Measurements from ENCODE around the gene KLHL7.

Gene KLHL7, protein sequence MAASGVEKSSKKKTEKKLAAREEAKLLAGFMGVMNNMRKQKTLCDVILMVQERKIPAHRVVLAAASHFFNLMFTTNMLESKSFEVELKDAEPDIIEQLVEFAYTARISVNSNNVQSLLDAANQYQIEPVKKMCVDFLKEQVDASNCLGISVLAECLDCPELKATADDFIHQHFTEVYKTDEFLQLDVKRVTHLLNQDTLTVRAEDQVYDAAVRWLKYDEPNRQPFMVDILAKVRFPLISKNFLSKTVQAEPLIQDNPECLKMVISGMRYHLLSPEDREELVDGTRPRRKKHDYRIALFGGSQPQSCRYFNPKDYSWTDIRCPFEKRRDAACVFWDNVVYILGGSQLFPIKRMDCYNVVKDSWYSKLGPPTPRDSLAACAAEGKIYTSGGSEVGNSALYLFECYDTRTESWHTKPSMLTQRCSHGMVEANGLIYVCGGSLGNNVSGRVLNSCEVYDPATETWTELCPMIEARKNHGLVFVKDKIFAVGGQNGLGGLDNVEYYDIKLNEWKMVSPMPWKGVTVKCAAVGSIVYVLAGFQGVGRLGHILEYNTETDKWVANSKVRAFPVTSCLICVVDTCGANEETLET

DNA sequence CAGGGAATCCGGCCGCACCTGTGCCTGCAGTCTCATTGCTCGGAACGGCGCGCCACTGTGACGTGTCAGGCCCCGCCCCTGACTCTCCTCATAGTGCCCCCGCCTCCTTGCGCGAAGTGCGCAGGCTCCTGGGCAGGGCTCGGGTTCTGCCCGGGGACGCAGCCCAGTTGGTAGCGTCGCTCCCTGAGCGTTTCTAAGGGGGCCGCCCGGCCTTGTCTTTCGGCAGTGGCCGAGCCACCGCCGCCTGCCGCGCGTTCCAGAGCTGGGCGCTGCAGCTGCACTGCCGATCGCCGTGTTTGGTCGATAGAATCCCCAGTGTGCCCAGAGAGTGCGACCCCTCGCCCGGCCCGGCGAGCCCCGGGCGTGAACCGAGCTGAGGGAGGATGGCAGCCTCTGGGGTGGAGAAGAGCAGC is at the start of gene KLHL7:
TSS of gene KLHL7 (plus strand) at position 142 of the 413 bp plus-strand sequence. CDS start at position 384, 242 bp downstream.
- DNase-seq, result peak; percentile 82 to 93

DNA sequence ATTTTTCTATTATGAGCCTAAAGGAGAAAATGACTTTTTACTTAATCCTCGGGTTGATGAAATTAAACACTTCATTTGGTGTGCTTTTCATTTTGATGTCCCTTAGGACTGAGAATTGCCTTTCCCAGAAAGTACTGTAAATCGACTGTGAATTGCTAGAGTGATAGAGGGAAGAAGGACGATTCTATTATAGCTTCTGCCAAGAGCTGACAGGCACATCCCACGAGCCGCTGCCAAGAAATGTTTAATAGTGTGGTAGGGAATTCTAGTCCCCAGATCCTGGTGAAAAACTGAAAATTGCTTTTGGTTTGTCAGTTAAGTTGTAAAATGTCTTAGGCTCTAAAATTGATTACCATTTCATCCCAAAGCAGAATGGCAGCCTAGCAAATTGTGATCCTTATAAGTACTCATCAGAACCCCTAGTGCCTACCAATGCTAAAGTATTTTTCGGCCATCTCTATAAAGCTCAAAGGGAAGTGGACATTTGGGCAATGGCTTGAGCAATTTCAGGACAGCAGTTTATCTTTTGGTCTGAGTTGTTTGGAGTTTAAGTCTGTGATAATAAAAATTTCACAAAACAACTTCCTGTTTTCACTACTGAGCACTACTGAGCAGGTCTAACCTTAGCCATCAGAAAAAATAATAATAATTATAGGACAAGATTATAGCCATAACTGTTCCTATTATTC is 47.0 kb upstream of the KLHL7 start:
- DNase-seq, result peak in 1 of 2 experiments; percentile 51

DNA sequence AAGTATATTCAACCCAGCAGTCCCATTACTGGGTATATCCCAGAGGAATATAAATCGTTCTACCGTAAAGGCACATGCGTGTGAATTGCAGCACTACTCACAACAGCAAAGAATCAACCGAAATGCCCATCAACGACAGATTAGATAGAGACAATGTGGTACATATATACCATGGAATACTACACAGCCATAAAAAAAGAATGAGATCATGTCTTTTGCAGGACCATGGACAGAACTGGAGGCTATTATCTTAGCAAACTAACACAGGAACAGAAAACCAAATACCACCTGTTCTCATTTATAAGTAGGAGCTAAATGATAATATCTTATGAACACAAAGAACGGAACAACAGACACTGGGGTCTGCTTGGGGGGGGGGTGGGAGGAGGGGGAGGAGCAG is 44.3 kb upstream of the KLHL7 start:
- no peak for DNase-seq

DNA sequence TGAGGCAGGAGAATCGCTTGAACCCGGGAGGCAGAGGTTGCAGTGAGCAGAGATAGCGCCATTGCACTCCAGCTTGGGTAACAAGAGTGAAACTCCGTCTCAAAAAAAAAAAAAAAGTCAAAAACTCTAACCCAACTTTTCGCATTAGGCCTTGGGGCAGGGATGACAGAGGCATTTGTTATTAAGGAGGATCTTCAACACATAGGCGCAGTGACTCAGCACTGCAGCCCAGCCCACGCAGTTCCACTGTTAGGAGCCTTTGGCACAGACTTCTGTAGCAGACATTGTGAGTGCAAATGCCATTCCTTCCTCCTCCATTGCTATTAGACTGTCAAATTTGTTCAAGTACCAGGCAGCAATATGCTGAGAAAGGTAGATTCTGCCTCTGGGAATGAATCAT is 43.1 kb upstream of the KLHL7 start:
- DNase-seq, result no peak

DNA sequence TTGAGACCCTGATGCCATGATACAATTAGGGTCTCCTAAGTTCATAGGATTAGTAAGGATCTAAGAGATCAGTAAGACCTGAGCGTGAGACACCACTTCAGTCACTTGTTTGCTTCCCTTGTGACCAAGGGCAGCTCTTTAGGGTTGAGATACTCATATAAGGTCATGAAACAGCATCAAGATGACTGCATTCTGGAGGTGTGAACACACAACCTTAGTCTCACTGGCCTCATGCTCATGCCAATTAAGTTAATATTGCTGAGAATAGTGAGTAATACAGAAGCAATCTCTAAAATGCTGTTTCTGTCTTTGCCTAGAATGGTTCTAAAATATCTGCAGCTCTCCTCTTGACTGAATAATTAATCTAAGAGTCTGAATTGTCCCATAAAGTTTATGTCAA is 39.6 kb upstream of the KLHL7 start:
- no peak for DNase-seq

DNA sequence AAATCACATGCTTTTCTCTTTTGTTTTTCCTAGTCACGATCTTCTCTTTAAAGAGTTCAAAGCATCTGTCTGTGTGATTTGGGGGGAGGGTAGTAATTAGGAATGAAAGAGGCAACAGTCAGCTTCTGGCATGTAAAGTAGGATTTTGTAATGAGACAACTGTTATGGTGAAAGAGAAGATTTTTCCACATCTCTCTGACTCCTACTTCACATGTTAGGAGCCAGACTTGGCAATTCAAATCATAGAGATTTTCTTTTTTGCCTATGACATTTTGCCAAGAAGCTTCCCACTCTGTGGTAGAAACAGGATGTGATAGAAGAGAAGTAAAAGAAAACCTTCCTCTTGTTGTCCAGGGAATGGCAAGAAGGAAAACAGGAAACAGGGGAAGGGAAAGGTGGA is 38.3 kb upstream of the KLHL7 start:
- peak in 1 of 2 experiments; percentile 21 for DNase-seq

DNA sequence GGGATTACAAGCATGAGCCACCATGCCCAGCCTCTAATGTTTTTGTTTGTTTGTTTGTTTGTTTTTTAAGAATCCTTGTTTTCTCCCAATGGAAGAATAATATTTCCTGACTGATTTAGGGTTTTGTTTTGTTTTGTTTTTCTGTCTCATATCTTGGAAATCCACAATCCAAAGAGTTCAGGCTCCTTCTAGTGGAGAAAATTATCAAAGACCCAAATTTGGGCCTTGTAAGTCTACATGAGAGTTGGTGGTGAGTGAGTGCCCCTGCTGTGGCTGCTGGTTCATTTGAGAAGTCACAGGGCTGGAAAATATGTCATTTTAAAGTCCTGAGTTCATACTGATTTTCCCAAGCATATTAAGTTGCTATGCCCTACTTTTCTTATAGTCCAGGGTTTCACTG is 33.5 kb upstream of the KLHL7 start:
- DNase-seq, result no peak

DNA sequence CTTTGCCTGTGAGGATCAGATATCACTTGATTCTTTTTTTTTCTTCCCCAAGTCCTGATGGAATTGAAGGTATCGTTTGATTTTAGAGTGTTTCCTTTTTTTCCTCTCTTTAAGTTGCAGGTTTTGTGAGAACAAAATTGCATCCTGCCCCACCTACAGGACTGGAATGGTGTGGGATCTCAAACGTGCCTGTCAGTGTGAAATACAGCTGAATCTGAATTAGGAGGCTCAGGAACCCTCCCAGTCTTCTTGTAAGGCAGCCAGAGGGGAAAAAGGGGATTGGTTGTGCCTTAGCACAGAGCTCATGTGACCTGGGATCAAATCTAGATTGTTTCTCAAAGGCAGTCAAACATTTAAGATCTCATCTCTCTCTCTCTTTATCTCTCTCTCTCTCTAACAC is 32.7 kb upstream of the KLHL7 start:
- DNase-seq, result no peak

DNA sequence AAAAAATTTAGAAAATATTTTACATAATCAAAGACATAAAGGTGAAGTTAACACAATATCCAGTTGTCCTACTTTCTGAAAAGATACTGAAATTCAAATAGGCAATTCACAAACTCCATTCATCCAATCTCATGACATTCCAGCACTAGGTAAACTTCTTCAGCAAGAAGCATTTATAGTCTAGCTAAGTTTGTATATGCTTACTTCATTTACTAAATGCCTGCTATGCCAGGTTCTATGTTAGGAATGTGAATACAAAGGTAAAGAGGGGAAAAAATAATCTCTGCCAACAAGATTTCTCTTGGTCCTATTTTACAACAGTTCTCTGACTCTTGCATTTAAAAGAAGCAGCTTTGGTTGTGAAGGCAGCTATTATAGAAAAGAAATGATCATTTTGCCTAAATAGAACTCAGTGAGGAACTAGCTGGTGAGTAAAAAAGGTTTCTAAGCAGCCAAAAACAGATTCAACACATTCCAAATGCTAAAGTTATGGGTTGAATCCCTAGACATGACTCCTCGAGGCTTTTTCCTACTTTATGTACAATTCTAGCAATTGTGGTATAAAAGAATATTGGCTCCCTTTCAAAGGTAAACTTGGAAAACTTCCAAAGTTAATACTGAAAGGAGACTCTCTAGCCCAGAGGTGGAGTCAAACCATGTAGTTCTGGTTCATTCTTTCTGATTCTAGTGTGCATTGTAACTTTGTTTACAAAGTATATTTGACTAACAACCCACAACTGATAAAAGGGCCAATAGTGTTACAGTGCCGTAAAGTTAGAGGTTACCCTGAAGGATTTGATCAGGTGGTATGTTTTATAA is 30.9 kb upstream of the KLHL7 start:
- DNase-seq, result no peak

DNA sequence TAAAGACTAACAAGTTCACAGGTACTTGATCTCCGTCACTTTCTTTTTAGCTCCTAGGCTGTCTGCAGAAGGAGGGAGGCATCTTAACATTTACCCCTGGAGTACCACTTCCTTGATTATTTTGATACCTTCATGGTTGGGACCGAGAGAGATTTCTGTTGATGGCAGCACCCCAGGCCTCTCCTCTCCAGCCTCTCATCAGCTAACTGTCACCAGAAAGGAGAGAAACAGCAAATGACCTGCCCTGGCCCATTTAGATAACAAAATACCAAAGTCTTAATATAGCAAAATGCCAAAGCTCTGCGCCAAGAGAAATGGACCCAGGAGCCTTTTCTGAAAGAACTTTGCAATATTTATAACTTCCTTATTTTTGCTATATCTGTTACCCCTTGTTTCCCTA is 30.0 kb upstream of the KLHL7 start:
- DNase-seq, result no peak

DNA sequence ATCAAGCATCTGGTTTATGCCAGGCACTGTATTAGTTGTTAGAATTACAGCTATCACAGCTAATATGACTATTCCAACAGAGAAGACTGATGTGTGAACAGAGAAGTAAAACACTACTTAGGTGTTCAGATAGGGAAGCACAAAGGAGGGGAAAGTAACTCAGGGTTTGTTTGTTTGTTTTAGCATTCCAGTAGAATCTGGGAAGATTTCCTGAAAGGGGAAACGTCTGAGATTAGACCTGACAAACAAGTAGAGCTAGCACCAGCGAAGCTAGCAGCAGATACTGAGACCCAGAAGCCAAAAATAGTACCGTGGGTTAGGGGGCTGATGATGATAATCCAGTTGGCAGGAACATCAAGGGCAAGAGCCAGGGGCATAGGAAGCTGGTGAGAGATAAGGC is 28.8 kb upstream of the KLHL7 start:
- no peak for DNase-seq

DNA sequence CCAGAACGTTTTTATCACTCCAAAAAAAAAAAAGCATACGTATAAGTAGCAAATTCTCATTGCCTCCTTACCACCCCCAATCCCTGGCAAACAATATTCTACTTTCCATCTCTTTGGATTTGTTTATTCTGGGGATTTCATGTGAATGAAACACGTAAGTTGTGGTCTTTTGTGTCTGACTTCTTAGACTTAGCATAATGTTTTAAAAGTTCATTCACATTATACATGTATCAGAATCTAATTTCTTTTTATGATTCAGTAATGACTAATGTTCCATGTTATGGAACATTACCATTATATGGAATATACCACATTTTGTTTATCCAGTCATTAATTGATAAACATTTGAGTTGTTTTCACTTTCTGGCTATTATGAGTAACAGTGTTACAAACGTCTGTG is 12.5 kb upstream of the KLHL7 start:
- no peak for DNase-seq

DNA sequence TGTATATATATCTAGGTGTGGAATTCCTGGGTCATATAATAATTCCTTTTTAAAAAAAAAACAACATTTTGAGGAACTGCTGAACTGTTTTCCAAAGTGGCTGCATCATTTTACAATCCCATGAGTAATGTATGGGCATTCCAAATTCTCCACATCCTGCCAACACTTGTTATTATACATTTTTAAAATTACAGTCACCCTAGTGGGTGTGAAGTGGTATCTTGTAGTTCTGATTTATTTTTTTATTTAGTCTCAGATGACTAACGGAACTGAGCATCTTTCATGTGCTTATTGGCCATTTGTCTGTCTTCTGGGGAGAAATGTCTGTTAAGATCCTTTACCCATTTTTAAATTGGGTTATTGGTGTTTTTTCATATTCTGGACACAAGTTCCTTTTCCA is 12.0 kb upstream of the KLHL7 start:
- DNase-seq, result no peak

DNA sequence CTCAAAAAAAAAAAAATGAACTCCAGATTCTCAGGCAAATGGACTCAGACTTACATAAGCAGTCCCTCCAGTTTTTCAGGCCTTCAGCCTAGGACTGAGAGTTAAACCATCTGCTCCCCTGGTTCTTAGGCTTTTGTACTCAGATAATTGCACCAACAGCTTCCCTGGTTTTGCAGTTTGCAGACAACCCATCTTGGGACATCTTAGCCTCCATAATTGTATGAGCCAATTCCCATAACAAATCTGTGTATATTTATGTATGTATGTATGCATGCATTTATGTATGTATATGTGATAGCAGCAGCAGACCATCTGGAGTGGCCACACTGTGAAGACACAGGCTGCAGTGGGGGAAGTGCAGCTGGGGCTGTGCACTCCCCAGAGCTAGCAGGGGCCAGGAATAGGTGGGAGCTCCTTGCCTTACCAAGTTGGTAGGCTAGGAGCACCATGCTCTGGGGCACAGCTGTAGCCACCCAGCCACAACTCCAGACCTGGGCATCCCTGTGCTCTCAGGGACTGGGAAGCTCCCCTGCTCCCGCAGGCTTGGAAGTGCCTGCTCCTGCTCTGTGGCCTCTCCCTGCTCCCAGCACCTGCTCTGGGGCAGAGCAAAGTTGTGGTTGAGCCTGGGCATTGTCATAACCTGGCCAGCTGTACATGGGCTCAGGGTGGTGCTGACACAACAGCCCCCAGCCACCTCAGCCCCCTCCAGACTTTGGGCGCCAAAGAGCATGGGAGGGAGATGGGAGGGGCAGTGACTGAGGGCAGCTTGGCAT is 8.9 kb upstream of the KLHL7 start:
- DNase-seq, result no peak

DNA sequence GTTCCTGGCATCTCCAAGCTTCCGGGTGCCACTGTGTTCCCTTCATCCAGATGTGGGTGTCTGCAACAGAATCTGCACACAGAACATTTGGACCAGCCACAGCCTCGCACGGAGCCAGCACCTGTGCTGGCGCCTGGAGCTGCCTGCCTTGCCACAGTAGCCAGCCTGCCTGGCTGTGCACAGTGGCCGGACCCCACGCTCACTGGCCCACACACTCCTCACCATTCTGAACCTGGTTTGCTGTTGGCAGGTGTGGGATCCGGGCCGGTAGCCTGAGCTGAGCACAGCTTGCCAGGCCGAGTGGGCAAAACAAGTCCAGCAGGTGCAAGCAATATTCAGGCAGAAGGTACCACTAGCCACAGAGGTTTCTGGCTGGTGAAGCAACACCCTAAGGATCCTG is 7.6 kb upstream of the KLHL7 start:
- no peak for DNase-seq

DNA sequence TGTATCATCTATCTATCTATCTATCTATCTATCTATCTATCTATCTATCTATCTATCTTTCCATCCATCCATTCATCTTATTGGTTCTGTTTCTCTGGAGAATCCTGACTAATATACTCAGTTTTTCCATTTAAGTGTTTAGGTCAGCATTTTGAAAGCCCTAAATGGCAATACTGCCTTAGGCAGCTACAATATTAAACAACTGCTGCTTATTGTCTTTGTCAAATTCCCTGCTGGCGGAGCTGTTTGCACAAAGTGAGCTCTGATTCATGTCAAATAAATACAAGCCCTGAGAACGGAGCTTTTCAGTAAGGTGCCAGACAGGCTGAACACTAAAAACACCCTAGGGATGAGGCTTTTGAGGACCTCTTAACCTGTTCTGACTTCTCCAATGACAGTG is 7.1 kb upstream of the KLHL7 start:
- DNase-seq, result no peak

DNA sequence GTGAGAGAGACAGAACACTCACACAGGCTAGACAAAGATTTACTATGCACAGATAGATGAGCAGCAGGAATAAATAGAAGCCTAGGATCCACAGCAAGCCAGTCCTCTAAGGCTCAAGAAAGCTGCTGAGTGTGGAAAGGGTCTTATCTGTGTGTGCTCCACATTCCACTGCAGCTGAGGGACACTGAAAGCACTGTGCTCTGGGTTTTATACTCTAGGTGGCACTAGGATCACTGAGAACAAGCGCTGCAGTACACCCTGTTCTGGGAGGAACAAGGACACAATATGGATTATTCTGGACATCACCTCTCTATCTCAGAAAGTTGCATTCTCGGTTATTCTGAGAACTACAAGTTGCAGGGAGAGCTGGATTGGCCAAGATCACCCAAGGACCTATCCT is 4.9 kb upstream of the KLHL7 start:
- DNase-seq, result no peak

DNA sequence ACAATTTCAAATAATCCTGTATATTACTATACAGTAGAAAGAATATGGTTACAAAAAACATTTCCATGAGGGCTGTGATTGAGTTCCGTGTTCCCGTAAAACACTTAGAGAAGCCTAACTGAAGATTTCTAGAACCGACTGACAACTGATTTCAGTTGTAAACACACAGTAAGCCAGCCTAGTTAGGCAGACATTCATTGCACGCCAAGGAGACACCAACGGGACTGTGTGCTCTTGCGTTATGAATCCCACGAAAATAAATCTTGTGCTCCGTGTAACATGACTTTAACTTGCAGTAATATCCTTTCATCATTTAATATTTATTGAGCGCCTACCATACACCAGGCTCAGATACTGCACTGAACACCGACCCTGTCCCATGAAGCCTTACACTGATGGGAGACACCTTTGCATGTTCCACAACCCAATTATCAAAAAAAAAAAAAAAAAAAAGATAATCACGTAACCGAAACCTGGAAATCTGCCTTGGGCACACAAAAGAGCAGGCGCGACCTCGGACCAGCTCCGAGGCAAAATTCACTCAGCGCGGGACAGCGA is 420 bp upstream of the KLHL7 start:
- no peak for DNase-seq

DNA sequence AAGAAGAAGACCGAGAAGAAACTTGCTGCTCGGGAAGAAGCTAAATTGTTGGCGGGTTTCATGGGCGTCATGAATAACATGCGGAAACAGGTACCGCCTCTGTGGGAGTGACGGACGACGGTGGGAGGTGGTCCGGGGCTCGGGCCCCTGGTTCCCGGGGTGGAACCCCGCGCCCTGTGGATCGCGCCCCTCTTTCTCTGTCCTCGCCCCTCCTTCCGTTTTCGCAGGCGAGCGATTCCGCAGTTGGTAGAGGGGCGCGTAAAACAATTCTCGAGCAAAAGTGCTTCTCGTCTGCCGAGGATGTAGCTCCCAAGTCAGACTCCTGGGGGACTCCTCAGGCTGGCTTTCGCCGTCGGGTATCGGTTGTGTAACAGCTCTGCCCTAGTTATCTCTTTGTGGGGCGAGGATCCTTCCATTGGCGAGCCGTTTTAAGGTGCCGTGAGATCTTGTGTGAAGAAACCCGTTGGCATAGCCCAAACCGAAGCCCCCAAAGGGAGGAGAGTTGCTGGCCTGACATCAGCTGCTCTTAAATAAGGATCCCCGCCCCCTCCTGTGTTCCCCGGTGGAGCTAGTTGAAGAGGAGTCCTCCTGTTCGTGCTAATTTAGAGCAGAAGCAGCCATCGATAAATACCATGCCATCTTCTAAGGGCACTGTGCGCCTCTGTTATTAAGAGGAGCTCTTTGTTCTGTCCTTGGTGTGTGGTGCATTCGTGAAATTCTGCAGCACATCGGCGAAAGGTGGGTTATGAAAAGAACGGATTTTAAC is 655 bp downstream of the KLHL7 start:
- peak in 1 of 2 experiments; percentile 39 for DNase-seq

DNA sequence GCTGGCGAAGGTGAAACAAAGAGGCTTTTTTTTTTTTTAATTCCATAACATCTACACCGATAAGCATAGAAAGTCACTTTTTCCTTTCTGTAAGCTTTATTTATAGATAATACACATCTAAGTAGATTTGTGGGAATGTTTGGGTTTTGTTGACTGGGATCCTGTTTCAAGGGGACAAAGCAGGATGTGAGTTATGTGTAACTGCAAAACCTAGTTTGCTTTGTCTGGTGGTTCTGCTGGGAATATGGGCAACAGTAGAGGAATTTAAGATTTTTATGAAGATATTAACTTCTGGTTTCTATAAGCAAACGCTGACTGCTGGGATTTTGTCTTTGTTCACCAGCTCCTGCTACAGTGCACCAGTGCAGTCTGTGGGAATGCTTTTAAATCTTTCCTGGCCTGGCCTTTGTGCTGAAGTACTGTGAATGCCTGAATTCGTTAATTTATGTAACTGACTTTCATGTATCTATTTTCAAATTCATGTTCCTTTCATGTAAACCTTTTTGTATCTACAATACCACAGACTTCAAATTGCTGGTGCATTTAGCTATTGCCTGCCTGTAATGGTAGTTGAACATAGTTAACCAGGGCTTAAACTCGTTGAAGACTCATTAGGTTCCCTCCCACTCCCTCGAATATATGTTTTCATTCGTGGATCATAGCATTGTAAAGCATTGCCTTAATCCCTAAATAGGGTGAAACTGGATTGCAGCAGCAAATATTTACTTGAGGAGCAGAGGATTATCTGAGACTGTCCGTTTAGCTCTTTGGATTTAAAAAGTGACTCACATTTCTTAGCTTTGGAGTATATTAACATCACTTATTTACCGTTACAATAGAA is 1.5 kb downstream of the KLHL7 start:
- DNase-seq, result no peak

All from NCI-H446 (cell line).